Inflammatory macrophage treated with lipopolysaccharide for 1 hour (primary cell): Measurements from ENCODE around the gene DNAJB6.
"Not testable (repeated sequence)": the region's sequence is repeated elsewhere in the genome, so short reads cannot be mapped to it uniquely, and the experiment has no call there.

Source experiments
- DNase-seq, 2 donors: peaks; one replicate each; pipeline ENCODE4 v3.0.0-alpha.2; 2020 to 2022

DNAJB6 gene

GRCh38 chr7:157445246-157445955 lies 108.6 kb downstream of the DNAJB6 start:
- DNase-seq, result no peak

- DNase-seq, result no peak
Observed at GRCh38 chr7:157445956-157446295, 109.1 kb downstream of the DNAJB6 start.

- no peak for DNase-seq
Observed at GRCh38 chr7:157446322-157446721, 109.5 kb downstream of the DNAJB6 start.

GRCh38 chr7:157454003-157454402 lies 117.2 kb downstream of the DNAJB6 start:
- DNase-seq, result not testable (repeated sequence)

GRCh38 chr7:157457355-157458253 lies 120.8 kb downstream of the DNAJB6 start:
- no peak for DNase-seq

- no peak for DNase-seq
Observed at GRCh38 chr7:157458254-157458633, 121.4 kb downstream of the DNAJB6 start.

- no peak for DNase-seq
Observed at GRCh38 chr7:157459966-157460365, 123.2 kb downstream of the DNAJB6 start.

GRCh38 chr7:157460721-157461120 lies 123.9 kb downstream of the DNAJB6 start:
- DNase-seq, result no peak

GRCh38 chr7:157461573-157462418 lies 125.0 kb downstream of the DNAJB6 start:
- DNase-seq, result no peak

- no peak for DNase-seq
Observed at GRCh38 chr7:157462419-157462771, 125.6 kb downstream of the DNAJB6 start.

GRCh38 chr7:157462840-157463239 lies 126.0 kb downstream of the DNAJB6 start:
- DNase-seq, result no peak

GRCh38 chr7:157463245-157463644 lies 126.4 kb downstream of the DNAJB6 start:
- DNase-seq, result no peak

GRCh38 chr7:157464111-157464970 lies 127.5 kb downstream of the DNAJB6 start:
- DNase-seq, result no peak

GRCh38 chr7:157464971-157465886 lies 128.4 kb downstream of the DNAJB6 start:
- no peak for DNase-seq

- DNase-seq, result no peak
Observed at GRCh38 chr7:157465891-157466866, 129.4 kb downstream of the DNAJB6 start.

GRCh38 chr7:157466867-157467261 lies 130.1 kb downstream of the DNAJB6 start:
- DNase-seq, result no peak
